ENCODE measurements around the gene FAM124A. TPM values are rescaled to one million over a fixed set of nuclear protein-coding genes. Genes with fewer than 3 reads are reported as not detected.

The FAM124A gene
- total RNA-seq, 3 donors from 2014 or later (not counting 1 experiment from before 2014, with no cell fraction given) = not detected

GRCh38 chr13:51271528-51272085 lies 49.4 kb downstream of the FAM124A start:
- Histone ChIP-seq H3K36me3 (ENCODE audit: control insufficient read depth, insufficient read depth, low read length) (no peaks in the 10 kb centered on the region), H3K4me3 (ENCODE audit: low read length) (no peak overlapping the region), H3K27me3 (ENCODE audit: control insufficient read depth, insufficient read depth, low read length) (no peaks in the 10 kb centered on the region), H3K4me1 (ENCODE audit: control insufficient read depth, insufficient read depth, low read length) (no peaks in the 10 kb centered on the region), H3K27ac (ENCODE audit: low read length) (no peak overlapping the region), H3K9me3 (ENCODE audit: control insufficient read depth, insufficient read depth, low read length) (no peaks in the 10 kb centered on the region)
- DNase-seq = no peak
- Mint-ChIP-seq H3K9me3 (no peaks in the 10 kb centered on the region), H3K4me1 (no peaks in the 10 kb centered on the region), H3K36me3 (no peaks in the 10 kb centered on the region), H3K27ac (no peak overlapping the region), H3K4me3 (no peak overlapping the region), H3K27me3 (ENCODE audit: low read depth in 2 of 2) (peaks cover 0 to 3% of the 10 kb centered on the region in 2 donors)
- ATAC-seq = no peak
- intact Hi-C loops (cut with micrococcal nuclease) = no loop called here
- TF ChIP-seq CTCF (IDR thresholded peaks at IDR 0.05) = no peak
- 78% methylated on average over 10 of the region's 10 CpGs for WGBS (ENCODE audit: insufficient coverage)

GRCh38 chr13:51275101-51275500 lies 52.9 kb downstream of the FAM124A start:
- Mint-ChIP-seq H3K9me3 (no peaks in the 10 kb centered on the region), H3K36me3 (no peaks in the 10 kb centered on the region), H3K27me3 (ENCODE audit: low read depth in 2 of 2) (peaks cover 0 to 3% of the 10 kb centered on the region in 2 donors), H3K4me3 (no peak overlapping the region), H3K4me1 (no peaks in the 10 kb centered on the region), H3K27ac (no peak overlapping the region)
- Histone ChIP-seq H3K27ac (ENCODE audit: low read length) (no peak overlapping the region), H3K4me1 (ENCODE audit: control insufficient read depth, insufficient read depth, low read length) (no peaks in the 10 kb centered on the region), H3K27me3 (ENCODE audit: control insufficient read depth, insufficient read depth, low read length) (no peaks in the 10 kb centered on the region), H3K9me3 (ENCODE audit: control insufficient read depth, insufficient read depth, low read length) (no peaks in the 10 kb centered on the region), H3K36me3 (ENCODE audit: control insufficient read depth, insufficient read depth, low read length) (no peaks in the 10 kb centered on the region), H3K4me3 (ENCODE audit: low read length) (no peak overlapping the region)
- 98% methylated on average over 2 of the region's 2 CpGs for WGBS (ENCODE audit: insufficient coverage)
- DNase-seq (no peak), ATAC-seq (no peak)
- intact Hi-C loops (cut with micrococcal nuclease) = no loop called here
- no peak for TF ChIP-seq CTCF (IDR thresholded peaks at IDR 0.05)

- no peaks in the 10 kb centered on the region for H3K9me3 Mint-ChIP-seq
- no peak overlapping the region for H3K4me3 ChIP-seq (ENCODE audit: low read length)
- no peaks in the 10 kb centered on the region for H3K36me3 Mint-ChIP-seq
- no peaks in the 10 kb centered on the region for H3K4me1 Mint-ChIP-seq
- no peaks in the 10 kb centered on the region for H3K9me3 ChIP-seq (ENCODE audit: control insufficient read depth, insufficient read depth, low read length)
- 96% methylated on average over 4 of the region's 4 CpGs for WGBS (ENCODE audit: insufficient coverage)
- H3K27ac ChIP-seq (ENCODE audit: low read length) = no peak overlapping the region
- H3K4me1 ChIP-seq (ENCODE audit: control insufficient read depth, insufficient read depth, low read length) = no peaks in the 10 kb centered on the region
- H3K27me3 ChIP-seq (ENCODE audit: control insufficient read depth, insufficient read depth, low read length) = no peaks in the 10 kb centered on the region
- H3K36me3 ChIP-seq (ENCODE audit: control insufficient read depth, insufficient read depth, low read length) = no peaks in the 10 kb centered on the region
- ATAC-seq = no peak
- DNase-seq = no peak
- no peak overlapping the region for H3K4me3 Mint-ChIP-seq
- intact Hi-C loops (cut with micrococcal nuclease) = no loop called here
- peaks cover 0 to 7% of the 10 kb centered on the region in 2 donors for H3K27me3 Mint-ChIP-seq (ENCODE audit: low read depth in 2 of 2)
- TF ChIP-seq CTCF (IDR thresholded peaks at IDR 0.05) = no peak
- H3K27ac Mint-ChIP-seq = no peak overlapping the region
Observed at GRCh38 chr13:51276636-51277035, 54.4 kb downstream of the FAM124A start.

GRCh38 chr13:51277928-51278327 lies 55.7 kb downstream of the FAM124A start:
- no peak overlapping the region for H3K27ac ChIP-seq (ENCODE audit: low read length)
- no peak for TF ChIP-seq CTCF (IDR thresholded peaks at IDR 0.05)
- Mint-ChIP-seq H3K27me3 (ENCODE audit: low read depth in 2 of 2) (peaks cover 0 to 7% of the 10 kb centered on the region in 2 donors), H3K36me3 (no peaks in the 10 kb centered on the region), H3K9me3 (no peaks in the 10 kb centered on the region), H3K27ac (no peak overlapping the region), H3K4me3 (no peak overlapping the region), H3K4me1 (no peaks in the 10 kb centered on the region)
- no peak for ATAC-seq
- H3K36me3 ChIP-seq (ENCODE audit: control insufficient read depth, insufficient read depth, low read length) = no peaks in the 10 kb centered on the region
- no peak for DNase-seq
- no peaks in the 10 kb centered on the region for H3K9me3 ChIP-seq (ENCODE audit: control insufficient read depth, insufficient read depth, low read length)
- intact Hi-C loops (cut with micrococcal nuclease) = no loop called here
- H3K27me3 ChIP-seq (ENCODE audit: control insufficient read depth, insufficient read depth, low read length) = no peaks in the 10 kb centered on the region
- 76% methylated on average over 4 of the region's 4 CpGs for WGBS (ENCODE audit: insufficient coverage)
- no peaks in the 10 kb centered on the region for H3K4me1 ChIP-seq (ENCODE audit: control insufficient read depth, insufficient read depth, low read length)
- H3K4me3 ChIP-seq (ENCODE audit: low read length) = no peak overlapping the region

All from natural killer cell (primary cell).